ENCODE results near the gene CACNA2D1.

Gene CACNA2D1

GRCh38 chr7:82235713-82236112 lies 207.9 kb downstream of the CACNA2D1 start:
- Histone ChIP-seq H3K36me3 (ENCODE audit: control insufficient read depth, insufficient read depth, low read length) (no peaks in the 10 kb centered on the region), H3K9me3 (ENCODE audit: control insufficient read depth, insufficient read depth, low read length) (no peaks in the 10 kb centered on the region), H3K4me1 (ENCODE audit: control insufficient read depth, insufficient read depth, low read length) (0 out of 2 replicates have a peak, but pooled peaks cover 1% of the 10 kb centered on the region), H3K4me3 (ENCODE audit: low read length) (no peak overlapping the region), H3K27me3 (ENCODE audit: control insufficient read depth, insufficient read depth, low read length) (no peaks in the 10 kb centered on the region), H3K27ac (ENCODE audit: low read length) (no peak overlapping the region)
- no CpG with 5 or more reads among the region's 2 CpGs for WGBS (ENCODE audit: insufficient coverage, insufficient read length)
- no peak for DNase-seq (ENCODE audit: low read depth, low spot score)

DNA sequence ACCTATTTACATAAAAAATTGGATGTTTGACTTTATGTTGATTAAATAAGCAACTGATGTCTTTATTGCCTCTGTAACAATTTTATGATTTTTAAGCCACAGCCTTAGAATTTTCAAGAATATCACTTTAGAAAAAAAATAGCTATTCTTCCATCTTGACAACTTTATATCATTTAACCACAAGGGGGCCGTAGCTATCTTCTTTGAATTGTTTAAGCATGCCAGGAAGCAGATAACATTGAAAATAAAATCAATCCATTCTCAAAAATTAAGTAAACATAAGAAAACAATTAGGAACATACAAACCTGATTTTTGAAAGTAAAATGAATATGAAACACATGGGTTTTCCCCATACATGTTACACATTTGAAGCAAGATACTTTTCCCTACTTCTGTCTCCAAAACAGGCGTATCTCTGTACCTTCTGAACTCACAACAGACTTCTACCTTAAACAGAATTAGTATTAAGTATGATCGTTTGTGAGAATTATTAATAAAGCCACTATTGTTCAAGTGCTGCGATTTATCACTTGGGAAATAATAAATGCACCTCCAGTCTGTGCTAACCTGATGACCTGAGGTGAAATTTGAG lies 209.0 kb downstream of the CACNA2D1 start:
- no peak for DNase-seq (ENCODE audit: low read depth, low spot score)
- Histone ChIP-seq H3K4me1 (ENCODE audit: control insufficient read depth, insufficient read depth, low read length) (0 out of 2 replicates have a peak, but pooled peaks cover 1% of the 10 kb centered on the region), H3K36me3 (ENCODE audit: control insufficient read depth, insufficient read depth, low read length) (no peaks in the 10 kb centered on the region), H3K27ac (ENCODE audit: low read length) (no peak overlapping the region), H3K27me3 (ENCODE audit: control insufficient read depth, insufficient read depth, low read length) (no peaks in the 10 kb centered on the region), H3K4me3 (ENCODE audit: low read length) (no peak overlapping the region), H3K9me3 (ENCODE audit: control insufficient read depth, insufficient read depth, low read length) (no peaks in the 10 kb centered on the region)
- no CpG with 5 or more reads among the region's 4 CpGs for WGBS (ENCODE audit: insufficient coverage, insufficient read length)

- H3K9me3 ChIP-seq (ENCODE audit: control insufficient read depth, insufficient read depth, low read length): no peaks in the 10 kb centered on the region
- H3K36me3 ChIP-seq (ENCODE audit: control insufficient read depth, insufficient read depth, low read length): no peaks in the 10 kb centered on the region
- DNase-seq (ENCODE audit: low read depth, low spot score): no peak
- WGBS (ENCODE audit: insufficient coverage, insufficient read length): no CpG with 5 or more reads among the region's 3 CpGs
- no peak overlapping the region for H3K27ac ChIP-seq (ENCODE audit: low read length)
- 0 out of 2 replicates have a peak, but pooled peaks cover 1% of the 10 kb centered on the region for H3K4me1 ChIP-seq (ENCODE audit: control insufficient read depth, insufficient read depth, low read length)
- H3K4me3 ChIP-seq (ENCODE audit: low read length): no peak overlapping the region
- no peaks in the 10 kb centered on the region for H3K27me3 ChIP-seq (ENCODE audit: control insufficient read depth, insufficient read depth, low read length)
Measured at GRCh38 chr7:82230811-82231581, 212.6 kb downstream of the CACNA2D1 start.

DNA sequence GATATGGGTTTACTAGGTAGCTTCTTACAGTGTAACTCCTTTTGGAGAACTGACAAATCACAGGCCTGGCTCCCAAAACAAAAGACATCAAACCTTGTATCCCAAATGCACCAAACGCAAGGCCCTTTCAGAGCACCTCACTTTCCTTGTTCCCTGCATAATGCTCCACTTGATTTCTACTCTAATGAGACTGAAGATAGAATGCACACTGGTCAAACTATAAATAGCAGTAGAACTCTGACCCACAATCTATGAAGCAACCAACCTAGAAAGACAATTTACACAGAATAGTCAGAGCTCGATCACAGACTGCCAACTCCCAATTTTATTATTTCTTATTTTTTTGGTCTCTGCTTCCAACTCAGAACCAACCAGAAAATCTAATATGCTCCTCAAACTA lies 214.4 kb downstream of the CACNA2D1 start:
- H3K4me3 ChIP-seq (ENCODE audit: low read length): no peak overlapping the region
- H3K27me3 ChIP-seq (ENCODE audit: control insufficient read depth, insufficient read depth, low read length): no peaks in the 10 kb centered on the region
- no peaks in the 10 kb centered on the region for H3K9me3 ChIP-seq (ENCODE audit: control insufficient read depth, insufficient read depth, low read length)
- H3K4me1 ChIP-seq (ENCODE audit: control insufficient read depth, insufficient read depth, low read length): peaks cover 2% of the 10 kb centered on the region; the same call in 1 of the 2 replicates
- H3K36me3 ChIP-seq (ENCODE audit: control insufficient read depth, insufficient read depth, low read length): no peaks in the 10 kb centered on the region
- no peak overlapping the region for H3K27ac ChIP-seq (ENCODE audit: low read length)
- DNase-seq (ENCODE audit: low read depth, low spot score): no peak
- no CpG with 5 or more reads among the region's 2 CpGs for WGBS (ENCODE audit: insufficient coverage, insufficient read length)

DNA sequence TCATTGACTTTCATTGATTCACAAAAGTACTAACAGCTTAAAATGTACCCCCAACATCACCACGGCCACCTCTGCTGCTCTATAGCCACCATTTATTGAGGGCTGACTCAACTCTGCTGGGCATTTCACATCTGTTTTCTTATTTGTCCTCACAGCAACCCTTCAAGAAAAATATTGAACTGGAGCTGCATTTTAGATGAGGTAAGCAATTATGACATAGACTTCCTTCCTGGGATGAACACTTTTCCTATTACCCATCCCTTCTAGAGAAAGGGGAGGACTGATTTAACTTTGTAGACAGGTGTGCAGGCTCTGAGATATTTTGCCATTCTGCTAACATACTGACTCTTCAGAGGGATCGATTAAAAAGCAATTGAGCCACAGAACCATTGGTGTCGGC lies 217.4 kb downstream of the CACNA2D1 start:
- no peaks in the 10 kb centered on the region for H3K27me3 ChIP-seq (ENCODE audit: control insufficient read depth, insufficient read depth, low read length)
- H3K27ac ChIP-seq (ENCODE audit: low read length): no peak overlapping the region
- no peaks in the 10 kb centered on the region for H3K36me3 ChIP-seq (ENCODE audit: control insufficient read depth, insufficient read depth, low read length)
- no peak overlapping the region for H3K4me3 ChIP-seq (ENCODE audit: low read length)
- H3K4me1 ChIP-seq (ENCODE audit: control insufficient read depth, insufficient read depth, low read length): peaks cover 2% of the 10 kb centered on the region; the same call in 1 of the 2 replicates
- no CpG with 5 or more reads among the region's 3 CpGs for WGBS (ENCODE audit: insufficient coverage, insufficient read length)
- no peak for DNase-seq (ENCODE audit: low read depth, low spot score)
- no peaks in the 10 kb centered on the region for H3K9me3 ChIP-seq (ENCODE audit: control insufficient read depth, insufficient read depth, low read length)

- no peaks in the 10 kb centered on the region for H3K36me3 ChIP-seq (ENCODE audit: control insufficient read depth, insufficient read depth, low read length)
- no CpG with 5 or more reads among the region's 6 CpGs for whole genome bisulfite sequencing (ENCODE audit: insufficient coverage, insufficient read length)
- H3K9me3 ChIP-seq (ENCODE audit: control insufficient read depth, insufficient read depth, low read length): no peaks in the 10 kb centered on the region
Measured at GRCh38 chr7:82224529-82224928, 219.0 kb downstream of the CACNA2D1 start.

DNA sequence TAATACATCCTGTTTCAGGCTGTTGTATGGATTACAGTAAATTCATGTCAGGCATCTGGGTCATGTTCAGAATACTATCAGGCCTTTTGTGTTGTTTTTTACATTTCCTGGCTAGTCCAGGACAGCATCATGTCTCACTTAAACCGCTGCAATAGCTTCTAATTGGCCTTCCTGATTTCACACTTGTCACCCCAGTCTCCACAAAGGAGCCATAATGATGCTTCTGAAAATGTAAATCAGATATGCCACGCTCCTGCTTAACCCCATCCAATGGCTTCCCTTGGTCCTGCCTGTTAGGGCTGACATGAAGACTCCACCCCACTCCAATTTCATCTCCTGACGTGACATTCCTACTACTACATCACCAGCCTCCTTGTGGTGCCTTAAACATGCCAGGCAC lies 220.0 kb downstream of the CACNA2D1 start:
- H3K4me1 ChIP-seq (ENCODE audit: control insufficient read depth, insufficient read depth, low read length): peaks cover 1% of the 10 kb centered on the region; the same call in 1 of the 2 replicates
- no peak for DNase-seq (ENCODE audit: low read depth, low spot score)
- no peaks in the 10 kb centered on the region for H3K27me3 ChIP-seq (ENCODE audit: control insufficient read depth, insufficient read depth, low read length)
- no peaks in the 10 kb centered on the region for H3K9me3 ChIP-seq (ENCODE audit: control insufficient read depth, insufficient read depth, low read length)
- no CpG with 5 or more reads among the region's 3 CpGs for WGBS (ENCODE audit: insufficient coverage, insufficient read length)
- no peak overlapping the region for H3K4me3 ChIP-seq (ENCODE audit: low read length)
- no peak overlapping the region for H3K27ac ChIP-seq (ENCODE audit: low read length)
- H3K36me3 ChIP-seq (ENCODE audit: control insufficient read depth, insufficient read depth, low read length): no peaks in the 10 kb centered on the region

More at GRCh38 chr7:82224529-82224928, 219.0 kb downstream of the CACNA2D1 start:
- no peak overlapping the region for H3K27ac ChIP-seq (ENCODE audit: low read length)
- no peak for DNase-seq (ENCODE audit: low read depth, low spot score)
- H3K27me3 ChIP-seq (ENCODE audit: control insufficient read depth, insufficient read depth, low read length): no peaks in the 10 kb centered on the region
- H3K4me3 ChIP-seq (ENCODE audit: low read length): no peak overlapping the region
- peaks cover 1% of the 10 kb centered on the region; the same call in 1 of the 2 replicates for H3K4me1 ChIP-seq (ENCODE audit: control insufficient read depth, insufficient read depth, low read length)

DNA sequence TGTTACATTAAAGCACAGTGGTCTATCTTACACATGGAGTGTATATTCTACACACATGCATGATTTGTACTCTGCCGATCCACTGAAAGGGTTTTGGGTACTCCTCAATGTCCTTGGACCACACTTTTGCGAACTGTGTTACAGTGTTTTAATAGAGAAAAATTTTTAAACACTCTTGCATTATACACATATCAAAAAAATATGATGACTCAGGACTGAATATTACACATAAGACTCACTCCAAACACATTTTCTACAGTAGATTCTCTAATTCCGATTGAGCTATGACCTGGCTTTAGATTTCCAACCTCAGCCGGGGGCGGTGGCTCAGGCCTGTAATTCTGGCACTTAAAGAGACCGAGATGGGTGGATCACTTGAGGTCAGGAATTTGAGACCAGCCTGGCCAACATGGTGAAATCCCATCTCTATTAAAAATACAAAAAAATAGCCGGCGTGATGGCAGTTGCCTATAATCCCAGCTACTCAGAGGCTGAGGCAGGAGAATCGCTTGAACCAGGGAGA lies 222.4 kb downstream of the CACNA2D1 start:
- no peaks in the 10 kb centered on the region for H3K27me3 ChIP-seq (ENCODE audit: control insufficient read depth, insufficient read depth, low read length)
- no peak overlapping the region for H3K27ac ChIP-seq (ENCODE audit: low read length)
- H3K9me3 ChIP-seq (ENCODE audit: control insufficient read depth, insufficient read depth, low read length): no peaks in the 10 kb centered on the region
- H3K4me3 ChIP-seq (ENCODE audit: low read length): no peak overlapping the region
- no peak for DNase-seq (ENCODE audit: low read depth, low spot score)
- no CpG with 5 or more reads among the region's 9 CpGs for WGBS (ENCODE audit: insufficient coverage, insufficient read length)
- no peaks in the 10 kb centered on the region for H3K36me3 ChIP-seq (ENCODE audit: control insufficient read depth, insufficient read depth, low read length)
- peaks cover 1% of the 10 kb centered on the region; the same call in 1 of the 2 replicates for H3K4me1 ChIP-seq (ENCODE audit: control insufficient read depth, insufficient read depth, low read length)

DNA sequence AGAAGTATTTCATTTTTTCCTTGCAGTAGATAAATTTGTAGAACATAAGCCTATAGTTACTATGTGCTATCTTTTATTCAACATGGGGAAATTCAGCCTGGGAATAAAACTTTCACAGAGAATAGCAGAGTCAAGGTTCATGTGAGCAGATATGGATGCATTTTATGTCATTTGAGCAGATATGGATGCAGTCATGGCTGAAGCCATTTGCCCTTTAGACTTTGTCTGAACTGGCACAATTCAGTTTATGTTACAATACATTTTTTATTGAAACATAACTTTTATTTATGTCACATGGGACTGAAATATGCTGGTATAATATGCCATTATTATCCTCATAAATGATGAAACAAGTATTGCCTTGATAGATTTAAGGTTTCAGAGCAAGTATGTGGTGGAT lies 231.1 kb downstream of the CACNA2D1 start:
- Histone ChIP-seq H3K36me3 (ENCODE audit: control insufficient read depth, insufficient read depth, low read length) (no peaks in the 10 kb centered on the region), H3K27ac (ENCODE audit: low read length) (no peak overlapping the region), H3K27me3 (ENCODE audit: control insufficient read depth, insufficient read depth, low read length) (no peaks in the 10 kb centered on the region), H3K4me1 (ENCODE audit: control insufficient read depth, insufficient read depth, low read length) (no peaks in the 10 kb centered on the region), H3K4me3 (ENCODE audit: low read length) (no peak overlapping the region), H3K9me3 (ENCODE audit: control insufficient read depth, insufficient read depth, low read length) (no peaks in the 10 kb centered on the region)
- no peak for DNase-seq (ENCODE audit: low read depth, low spot score)

DNA sequence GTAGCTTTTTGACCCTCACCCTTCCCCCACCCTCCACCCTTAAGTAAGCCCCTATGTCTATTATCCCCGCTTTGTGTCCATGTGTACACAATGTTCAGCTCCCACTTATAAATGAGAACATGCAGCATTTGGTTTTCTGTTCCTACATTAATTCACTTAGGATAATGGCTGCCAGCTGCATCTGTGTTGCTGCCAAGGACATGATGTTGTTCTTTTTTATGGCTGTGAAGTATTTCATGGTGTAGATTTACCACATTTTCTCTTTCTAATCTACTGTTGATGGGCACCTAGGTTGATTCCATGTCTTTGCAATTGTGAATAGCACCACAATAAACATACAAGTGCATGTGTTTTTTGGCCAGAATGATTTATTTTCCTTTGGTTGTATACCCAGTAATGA lies 232.2 kb downstream of the CACNA2D1 start:
- H3K36me3 ChIP-seq (ENCODE audit: control insufficient read depth, insufficient read depth, low read length): no peaks in the 10 kb centered on the region
- no peak overlapping the region for H3K4me3 ChIP-seq (ENCODE audit: low read length)
- no peaks in the 10 kb centered on the region for H3K27me3 ChIP-seq (ENCODE audit: control insufficient read depth, insufficient read depth, low read length)
- no peak overlapping the region for H3K27ac ChIP-seq (ENCODE audit: low read length)
- no peaks in the 10 kb centered on the region for H3K9me3 ChIP-seq (ENCODE audit: control insufficient read depth, insufficient read depth, low read length)
- no peak for DNase-seq (ENCODE audit: low read depth, low spot score)
- WGBS (ENCODE audit: insufficient coverage, insufficient read length): no CpG with 5 or more reads among the region's 1 CpG
- no peaks in the 10 kb centered on the region for H3K4me1 ChIP-seq (ENCODE audit: control insufficient read depth, insufficient read depth, low read length)
